COLO668 (cell line): ENCODE results near the gene ZBTB1.
A peak's percentile ranks its signal among the peaks of the same experiment; 100 is the strongest.
"Not testable (repeated sequence)": the region's sequence is repeated elsewhere in the genome, so short reads cannot be mapped to it uniquely, and the experiment has no call there.

Experiments used
- DNase-seq: peaks from one replicate; lab custom pipeline; 2025; ENCODE audit not compliant: unreplicated experiment; lab: John Stamatoyannopoulos, UW

ZBTB1 gene

GRCh38 chr14:64522591-64523355 lies 18.2 kb downstream of the ZBTB1 start:
- no peak for DNase-seq

- DNase-seq, result no peak
These were observed 20.8 kb downstream of the ZBTB1 start for GRCh38 chr14:64525354-64525753.

GRCh38 chr14:64531567-64531966 lies 27.0 kb downstream of the ZBTB1 start:
- no peak for DNase-seq

- DNase-seq, result no peak
These were observed 32.1 kb downstream of the ZBTB1 start for GRCh38 chr14:64536488-64537245.

GRCh38 chr14:64540208-64541202 lies 35.9 kb downstream of the ZBTB1 start, which contains the start of gene HSPA2:
Gene HSPA2, plus strand, starts transcription at chr14:64540741. Its CDS starts 109 bp downstream, at chr14:64540850.
- DNase-seq, result peak; percentile 100

GRCh38 chr14:64541261-64541971 lies 36.8 kb downstream of the ZBTB1 start:
- DNase-seq, result no peak

GRCh38 chr14:64541972-64542835 lies 37.6 kb downstream of the ZBTB1 start:
- DNase-seq, result no peak

GRCh38 chr14:64542836-64543201 lies 38.2 kb downstream of the ZBTB1 start:
- DNase-seq, result no peak

GRCh38 chr14:64544607-64545312 lies 40.2 kb downstream of the ZBTB1 start:
- no peak for DNase-seq

GRCh38 chr14:64549016-64549415 lies 44.4 kb downstream of the ZBTB1 start:
- DNase-seq, result no peak

- peak; percentile 94 for DNase-seq
These were observed 45.4 kb downstream of the ZBTB1 start, which contains the start of gene PPP1R36 for GRCh38 chr14:64549791-64550620. Gene PPP1R36, plus strand, starts transcription at chr14:64549961. Its CDS starts 37 bp downstream, at chr14:64549998.

GRCh38 chr14:64550621-64551333 lies 46.2 kb downstream of the ZBTB1 start:
- no peak for DNase-seq

- no peak for DNase-seq
These were observed 50.0 kb downstream of the ZBTB1 start for GRCh38 chr14:64554556-64554955.

- no peak for DNase-seq
These were observed 52.0 kb downstream of the ZBTB1 start for GRCh38 chr14:64556526-64556925.

GRCh38 chr14:64558216-64558615 lies 53.6 kb downstream of the ZBTB1 start:
- not testable (repeated sequence) for DNase-seq

- DNase-seq, result no peak
These were observed 57.1 kb downstream of the ZBTB1 start for GRCh38 chr14:64561631-64562030.

GRCh38 chr14:64562436-64562835 lies 57.9 kb downstream of the ZBTB1 start:
- DNase-seq, result no peak
